AG09309 (cell line): ENCODE measurements around the gene PCNX2.

Experiments used
- DNase-seq: peaks from one replicate; pipeline ENCODE4 v3.0.0-alpha.2; 2010; ENCODE audit warnings: low read depth
- H3K4me3 ChIP-seq: 2 replicates; pipeline ENCODE4 v1.5.1; 2011; ENCODE audit warnings: mild to moderate bottlenecking, low read depth, low read length, moderate library complexity; ENCODE audit not compliant: control insufficient read depth
- TF ChIP-seq, protein P1 (sequence below): IDR thresholded peaks from 2 replicates; pipeline ENCODE4 v1.5.1; 2011; ENCODE audit warnings: mild to moderate bottlenecking, low read depth, low read length, inconsistent platforms; ENCODE audit not compliant: insufficient read depth, control insufficient read depth; ENCODE audit errors: missing control alignments

Gene PCNX2

DNA sequence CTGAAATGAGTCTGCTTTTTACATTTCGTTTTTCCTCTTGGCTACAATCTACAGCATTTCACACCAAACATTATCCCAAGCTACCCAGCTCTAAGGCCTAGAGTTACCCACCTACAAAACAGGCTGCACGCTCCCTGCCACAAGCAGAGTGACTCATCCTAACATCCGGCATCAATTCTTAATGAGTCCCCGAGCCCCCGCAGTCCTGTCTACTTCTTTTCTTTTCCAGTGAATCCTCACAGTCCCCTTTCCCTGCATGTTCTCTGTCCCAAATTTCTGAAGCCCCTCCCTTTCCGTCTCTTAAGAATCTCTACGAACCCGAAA lies 650 bp downstream of the PCNX2 start:
- DNase-seq, result no peak
- TF ChIP-seq, protein P1, sequence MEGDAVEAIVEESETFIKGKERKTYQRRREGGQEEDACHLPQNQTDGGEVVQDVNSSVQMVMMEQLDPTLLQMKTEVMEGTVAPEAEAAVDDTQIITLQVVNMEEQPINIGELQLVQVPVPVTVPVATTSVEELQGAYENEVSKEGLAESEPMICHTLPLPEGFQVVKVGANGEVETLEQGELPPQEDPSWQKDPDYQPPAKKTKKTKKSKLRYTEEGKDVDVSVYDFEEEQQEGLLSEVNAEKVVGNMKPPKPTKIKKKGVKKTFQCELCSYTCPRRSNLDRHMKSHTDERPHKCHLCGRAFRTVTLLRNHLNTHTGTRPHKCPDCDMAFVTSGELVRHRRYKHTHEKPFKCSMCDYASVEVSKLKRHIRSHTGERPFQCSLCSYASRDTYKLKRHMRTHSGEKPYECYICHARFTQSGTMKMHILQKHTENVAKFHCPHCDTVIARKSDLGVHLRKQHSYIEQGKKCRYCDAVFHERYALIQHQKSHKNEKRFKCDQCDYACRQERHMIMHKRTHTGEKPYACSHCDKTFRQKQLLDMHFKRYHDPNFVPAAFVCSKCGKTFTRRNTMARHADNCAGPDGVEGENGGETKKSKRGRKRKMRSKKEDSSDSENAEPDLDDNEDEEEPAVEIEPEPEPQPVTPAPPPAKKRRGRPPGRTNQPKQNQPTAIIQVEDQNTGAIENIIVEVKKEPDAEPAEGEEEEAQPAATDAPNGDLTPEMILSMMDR, result no peak
- H3K4me3 ChIP-seq, result peak overlapping the region; percentile 89

DNA sequence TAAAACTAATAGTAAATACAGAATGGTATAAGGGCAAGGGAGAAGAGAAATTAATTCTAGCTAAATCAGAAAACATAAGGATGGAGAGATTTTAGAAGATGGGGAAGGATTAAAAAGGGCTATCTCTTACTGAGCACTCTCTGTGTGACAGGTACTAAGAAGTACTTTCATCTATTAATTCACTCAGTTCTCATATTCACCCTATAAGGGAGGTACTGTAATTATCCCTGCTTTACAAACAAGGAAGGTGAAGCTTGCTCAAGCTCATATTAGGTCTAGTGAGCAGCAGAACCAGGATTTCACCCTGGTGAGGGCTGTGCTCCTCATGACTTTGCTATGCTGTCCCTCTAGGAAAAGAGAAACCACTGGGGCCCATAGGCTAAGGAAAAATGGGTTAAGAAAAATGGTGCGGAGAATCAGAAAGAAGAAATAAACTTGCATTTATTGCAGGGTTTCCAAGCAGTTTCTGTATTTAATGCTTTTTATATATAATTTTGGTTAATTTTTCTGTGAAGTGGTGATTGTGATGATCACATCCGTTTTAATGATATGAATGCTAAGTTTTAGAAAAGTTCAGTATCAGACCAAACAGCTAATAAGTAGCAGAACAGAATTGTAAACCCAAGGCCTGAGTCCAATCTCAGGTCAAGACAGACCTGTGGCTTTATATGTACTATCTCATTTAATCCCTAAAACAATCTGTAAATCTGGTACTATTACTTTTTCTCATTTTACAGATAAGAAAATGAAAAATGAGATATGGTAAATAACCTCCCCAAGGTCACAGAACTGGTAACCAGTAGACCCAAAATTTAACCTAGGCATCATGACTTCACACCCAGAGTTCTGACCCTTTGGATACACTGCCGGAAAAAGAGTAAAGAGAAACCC lies 1.7 kb downstream of the PCNX2 start:
- no peak overlapping the region for H3K4me3 ChIP-seq
- DNase-seq, result no peak
- TF ChIP-seq, protein P1, result no peak

DNA sequence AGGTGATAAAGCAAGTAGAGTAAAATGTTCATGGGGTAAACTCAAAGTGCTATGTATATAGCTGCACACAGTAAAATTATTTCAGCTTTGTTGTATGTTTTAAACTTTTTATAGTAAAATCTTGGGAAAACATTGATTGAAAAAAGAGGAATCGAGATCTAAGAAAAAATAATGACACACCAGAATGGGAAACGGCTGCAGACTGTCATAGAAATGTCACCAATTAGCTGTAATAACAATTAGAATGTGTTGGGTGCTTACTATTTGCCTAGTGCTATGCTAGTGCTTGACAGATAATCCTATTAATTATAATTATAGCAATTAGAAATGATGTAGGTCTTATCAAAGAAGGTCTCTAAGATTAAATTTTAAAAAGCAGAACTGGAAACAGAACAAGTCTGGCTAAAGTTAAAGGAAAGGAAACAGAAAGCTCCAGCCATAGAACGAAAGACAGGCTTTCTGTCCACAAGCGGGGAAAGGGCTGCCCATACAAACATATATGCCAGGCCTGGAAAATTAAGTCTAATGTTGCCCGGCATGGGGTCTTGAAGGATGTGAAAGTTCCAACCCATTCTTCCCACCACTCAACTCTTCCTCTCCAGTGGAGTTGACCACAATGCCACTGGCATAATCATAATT lies 5.0 kb downstream of the PCNX2 start:
- no peak for DNase-seq
- TF ChIP-seq, protein P1, result no peak
- H3K4me3 ChIP-seq, result no peak overlapping the region

DNA sequence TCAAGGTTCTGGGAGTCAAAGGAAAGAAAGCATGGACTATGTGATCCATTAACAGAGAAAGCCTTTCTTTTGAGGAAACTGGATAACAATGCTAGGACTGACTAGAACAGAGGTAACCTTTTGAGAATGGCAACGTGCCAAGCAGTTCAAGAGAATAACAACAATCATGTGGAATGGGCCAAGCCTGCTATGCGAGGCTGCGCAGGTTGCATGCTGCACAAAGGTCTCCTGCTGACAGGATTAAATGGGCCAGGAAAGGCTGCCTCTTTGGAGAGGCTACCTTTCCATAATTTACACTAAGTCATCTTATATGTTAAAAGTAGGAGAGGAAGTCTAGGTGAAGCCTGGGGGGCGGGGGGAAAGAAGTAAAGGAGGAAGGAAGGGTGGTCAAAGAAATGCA lies 5.8 kb downstream of the PCNX2 start:
- H3K4me3 ChIP-seq, result no peak overlapping the region
- TF ChIP-seq, protein P1, result no peak
- no peak for DNase-seq

DNA sequence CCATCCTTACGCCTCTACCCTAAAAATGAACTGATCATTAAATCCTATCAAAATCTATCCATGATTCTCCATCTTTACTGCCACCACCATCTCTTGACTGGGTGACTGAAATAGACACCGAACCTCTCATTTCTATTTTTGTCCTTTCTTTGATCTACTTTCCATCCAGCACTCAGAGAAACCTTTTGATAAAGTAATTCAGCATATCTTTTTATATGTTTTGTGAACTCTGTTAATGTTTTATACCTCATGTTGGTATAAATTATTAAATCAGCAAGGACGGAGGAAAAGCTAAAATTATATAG lies 13.0 kb downstream of the PCNX2 start:
- TF ChIP-seq, protein P1, result no peak
- DNase-seq, result no peak
- H3K4me3 ChIP-seq, result no peak overlapping the region

DNA sequence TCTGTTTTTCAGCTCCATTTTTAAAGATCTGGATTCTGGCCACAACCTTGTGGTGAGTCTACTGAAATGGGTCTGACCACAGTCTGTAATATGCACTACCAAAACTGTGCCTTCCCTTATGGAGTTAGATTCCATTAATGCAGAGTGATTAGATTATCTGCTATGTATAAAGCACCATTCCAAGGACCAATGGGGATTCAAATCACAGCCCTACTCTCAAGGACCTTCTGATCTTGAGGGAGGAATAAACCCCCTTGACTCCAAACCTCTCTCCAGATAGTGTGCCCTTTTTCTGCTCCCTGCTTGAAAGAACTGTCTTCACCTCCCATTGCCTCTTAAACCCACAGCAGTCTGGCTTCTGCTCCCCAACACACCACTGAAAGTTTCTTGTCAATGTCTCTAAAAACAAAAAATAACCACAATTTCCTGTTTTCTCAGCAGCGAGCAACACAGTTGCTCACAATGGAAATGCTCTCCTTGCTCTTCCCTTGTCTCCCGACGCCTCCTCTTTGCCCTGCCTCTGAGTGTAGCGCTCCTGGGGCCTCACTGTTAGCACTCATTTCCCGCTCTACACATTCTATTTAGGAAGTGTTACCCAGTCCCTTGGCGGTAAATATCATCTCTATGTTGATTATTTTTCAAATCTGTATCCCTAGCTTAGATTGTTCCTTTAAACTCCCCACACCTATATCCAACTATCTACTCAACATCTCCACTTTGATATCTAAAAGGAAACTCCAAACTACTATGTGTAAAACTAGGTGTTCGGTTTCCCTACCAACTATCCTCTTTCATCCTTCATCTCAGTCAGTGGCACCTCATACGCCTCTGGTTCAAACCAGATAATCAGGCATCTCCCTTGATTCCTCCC lies 13.6 kb downstream of the PCNX2 start:
- TF ChIP-seq, protein P1, result no peak
- no peak for DNase-seq
- H3K4me3 ChIP-seq, result no peak overlapping the region
